GM19463 (cell line): ENCODE results near the gene PHYH.
A peak's percentile ranks its signal among the peaks of the same experiment; 100 is the strongest.
"Not testable (repeated sequence)": the region's sequence is repeated elsewhere in the genome, so short reads cannot be mapped to it uniquely, and the experiment has no call there.

Experiments
- ATAC-seq: cut with Tn5 transposase; IDR thresholded peaks from one replicate; pipeline ENCODE4 v1.9.1; 2021; ENCODE audit warnings: mild to moderate bottlenecking, moderate library complexity; ENCODE audit not compliant: unreplicated experiment

PHYH gene

DNA sequence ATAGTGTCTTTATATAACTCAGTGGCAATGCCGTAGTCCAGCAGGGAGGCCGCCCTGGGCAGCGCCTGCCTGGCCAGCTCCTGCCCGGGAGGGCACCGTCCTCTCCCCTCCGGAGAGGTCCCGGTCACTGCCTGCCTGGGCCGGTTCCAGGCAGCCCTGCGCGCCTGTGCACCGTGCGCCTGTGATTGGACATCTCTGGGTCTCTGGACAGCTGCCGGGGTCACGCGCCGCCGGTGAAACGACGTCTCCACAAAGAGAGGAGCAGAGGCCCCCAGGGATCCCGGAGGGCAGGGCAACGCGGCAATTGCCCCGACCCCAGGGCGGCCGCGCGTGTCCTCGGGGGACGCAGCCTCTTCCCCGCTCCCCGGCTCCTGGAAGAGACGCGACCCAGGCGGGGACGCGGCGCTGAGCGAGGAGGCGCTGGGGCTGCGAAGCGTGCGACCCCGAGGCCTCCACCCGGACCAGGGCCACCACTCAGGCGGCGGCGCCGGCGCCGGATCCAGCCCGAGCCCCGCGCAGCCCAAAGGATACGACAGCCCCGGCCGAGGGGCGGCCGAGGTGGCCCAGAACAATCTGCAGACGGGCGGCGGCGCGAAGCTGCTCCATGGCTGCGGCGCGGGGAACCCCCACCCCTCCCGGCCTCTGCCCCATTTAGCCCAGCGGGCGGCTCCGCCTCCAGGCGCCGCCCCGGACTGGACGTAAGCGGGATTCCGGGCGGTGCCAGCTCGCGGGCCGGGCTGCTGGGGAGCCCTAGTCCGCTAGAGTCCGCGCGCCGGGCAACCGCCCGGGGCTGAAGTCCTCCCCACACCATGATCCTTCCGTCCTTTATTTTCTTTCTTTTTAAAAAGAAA is at the start of gene PHYH:
TSS of gene PHYH (minus strand) at position 628 of the 851 bp plus-strand sequence. CDS start at position 606, 22 bp downstream.
- peak; percentile 78 for ATAC-seq

DNA sequence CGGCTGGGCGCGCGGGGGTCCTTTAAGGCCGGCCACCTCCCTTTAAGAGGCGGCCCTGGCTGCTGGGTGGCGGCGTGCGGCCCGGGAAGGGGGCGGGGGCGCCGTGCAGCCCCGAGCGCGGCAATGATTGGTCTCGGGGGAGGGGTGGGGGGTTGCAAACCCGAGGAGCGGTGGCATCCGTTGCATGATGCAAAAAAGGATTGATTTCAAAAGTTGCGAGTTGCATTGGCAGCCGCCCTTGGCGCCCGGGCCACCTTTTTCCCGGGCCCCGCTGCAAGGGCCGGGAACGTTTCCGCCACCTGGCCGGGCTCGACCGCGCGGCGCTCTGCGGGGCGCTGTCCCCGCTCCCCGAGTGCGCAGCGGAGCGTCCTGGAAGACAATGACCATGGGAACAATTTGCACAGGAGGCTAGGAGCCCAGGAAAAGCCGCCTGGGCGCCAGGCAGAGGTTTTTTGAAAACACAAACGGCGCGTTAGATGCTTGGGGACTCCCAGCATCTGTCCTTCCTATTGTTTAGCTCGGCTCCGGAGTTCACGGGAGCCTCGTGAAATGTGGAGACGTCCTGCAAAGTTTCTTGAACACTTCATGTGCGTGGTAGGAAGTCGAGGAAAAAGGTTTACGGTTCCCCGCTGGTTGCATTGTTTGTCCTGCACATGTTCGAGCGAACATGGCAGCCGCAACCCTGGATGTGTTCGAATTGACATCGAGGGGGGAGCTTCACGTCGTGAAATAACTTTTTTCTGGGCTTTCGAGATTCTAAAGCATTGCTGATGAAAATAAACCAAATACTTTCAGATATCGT is 48.6 kb upstream of the PHYH start, which contains the start of gene SEPHS1:
TSS of gene SEPHS1 (minus strand) at position 78 of the 802 bp plus-strand sequence. CDS start 3,343 bp downstream, outside the sequence.
- peak; percentile 58 for ATAC-seq

DNA sequence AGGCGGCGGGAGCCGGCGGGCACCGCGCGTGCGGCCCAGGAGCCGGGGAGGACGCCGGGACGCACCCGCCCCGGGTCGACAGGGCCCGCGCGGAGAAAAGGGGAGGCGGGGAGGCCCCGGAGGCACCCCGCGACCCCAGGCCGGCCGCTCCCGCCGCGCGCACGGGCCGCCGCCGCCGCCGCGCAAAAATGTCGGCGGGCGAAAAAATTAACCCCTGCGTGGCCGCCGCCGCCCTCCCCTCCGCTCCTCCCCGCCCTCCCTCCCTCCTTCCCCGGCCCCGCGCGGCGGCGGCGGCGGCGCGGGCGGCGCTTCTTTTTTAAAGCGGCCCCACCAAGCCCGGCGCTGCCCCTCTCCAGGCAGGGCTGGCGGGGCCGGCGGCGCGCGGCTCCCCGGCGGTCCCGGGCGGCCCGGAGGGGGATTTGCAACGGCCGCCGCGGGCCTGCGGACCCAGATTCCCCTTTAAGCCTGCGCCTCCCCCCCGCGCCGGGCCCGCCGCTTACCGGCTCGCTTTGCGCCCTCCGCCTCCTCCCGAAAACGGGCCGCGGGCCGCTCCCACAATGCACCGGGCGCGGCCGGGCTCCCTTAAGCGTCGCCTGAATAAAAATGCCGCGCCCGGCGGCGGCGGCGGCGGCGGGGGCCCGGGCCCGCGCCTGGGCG is 47.8 kb upstream of the PHYH start:
- ATAC-seq: peak; percentile 43

DNA sequence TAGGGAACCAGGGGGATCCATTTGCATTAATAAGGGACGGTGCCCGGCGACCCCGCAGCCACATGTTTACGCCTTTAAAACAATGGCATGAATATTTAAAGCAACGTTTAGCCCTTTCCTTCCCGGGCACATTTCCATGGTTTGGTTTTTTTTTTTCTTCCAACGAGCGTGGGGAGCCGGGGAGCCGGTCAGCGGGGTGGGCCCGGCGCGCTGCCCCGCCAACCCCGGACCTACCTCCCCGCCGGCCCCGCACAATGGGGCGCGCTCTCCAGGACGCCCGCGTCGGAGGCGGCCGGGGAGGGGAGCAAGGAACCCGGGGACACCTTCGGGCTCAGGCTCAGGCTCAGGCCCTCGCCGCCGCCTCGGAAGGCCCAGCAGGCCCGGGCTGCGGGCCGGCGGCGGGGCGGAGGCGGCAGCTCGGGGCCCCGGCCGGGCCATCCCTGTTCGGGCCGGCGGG is 47.2 kb upstream of the PHYH start:
- ATAC-seq: peak; percentile 18

DNA sequence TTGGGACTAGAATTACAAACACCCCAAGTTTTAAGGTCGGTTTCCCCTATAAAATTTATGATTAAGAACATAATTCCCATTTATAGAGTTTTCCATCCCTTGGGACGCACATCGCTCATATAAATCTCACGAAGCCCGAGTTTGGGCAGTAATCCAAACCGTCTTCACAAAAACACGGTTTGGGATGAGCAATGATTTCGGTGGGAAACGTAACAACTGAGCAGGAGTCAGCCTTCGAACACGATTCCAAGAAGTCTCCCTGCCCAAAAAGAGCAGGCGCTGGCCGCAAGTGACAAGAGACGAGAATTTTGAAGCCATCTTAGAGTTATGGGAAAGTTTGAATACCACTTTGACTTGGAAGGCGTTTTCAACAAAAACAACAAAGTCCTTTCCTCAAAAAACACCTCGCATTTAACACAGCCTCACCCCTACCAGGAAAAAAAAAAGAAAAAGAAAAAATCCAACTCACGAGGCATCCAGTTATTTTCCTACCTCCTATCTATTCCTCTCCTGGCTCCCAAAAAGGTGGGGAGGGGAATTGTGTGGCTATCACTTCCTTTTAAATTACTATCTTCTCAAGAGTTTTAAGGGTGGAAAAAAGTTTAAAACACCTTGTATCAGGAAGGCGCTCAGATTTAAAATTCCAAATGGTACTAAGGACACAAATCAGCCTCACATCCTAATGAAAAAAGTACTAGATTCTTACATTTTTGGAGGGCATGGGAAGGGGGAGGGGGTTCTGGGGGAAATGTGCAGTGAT is 46.6 kb upstream of the PHYH start:
- ATAC-seq: no peak

DNA sequence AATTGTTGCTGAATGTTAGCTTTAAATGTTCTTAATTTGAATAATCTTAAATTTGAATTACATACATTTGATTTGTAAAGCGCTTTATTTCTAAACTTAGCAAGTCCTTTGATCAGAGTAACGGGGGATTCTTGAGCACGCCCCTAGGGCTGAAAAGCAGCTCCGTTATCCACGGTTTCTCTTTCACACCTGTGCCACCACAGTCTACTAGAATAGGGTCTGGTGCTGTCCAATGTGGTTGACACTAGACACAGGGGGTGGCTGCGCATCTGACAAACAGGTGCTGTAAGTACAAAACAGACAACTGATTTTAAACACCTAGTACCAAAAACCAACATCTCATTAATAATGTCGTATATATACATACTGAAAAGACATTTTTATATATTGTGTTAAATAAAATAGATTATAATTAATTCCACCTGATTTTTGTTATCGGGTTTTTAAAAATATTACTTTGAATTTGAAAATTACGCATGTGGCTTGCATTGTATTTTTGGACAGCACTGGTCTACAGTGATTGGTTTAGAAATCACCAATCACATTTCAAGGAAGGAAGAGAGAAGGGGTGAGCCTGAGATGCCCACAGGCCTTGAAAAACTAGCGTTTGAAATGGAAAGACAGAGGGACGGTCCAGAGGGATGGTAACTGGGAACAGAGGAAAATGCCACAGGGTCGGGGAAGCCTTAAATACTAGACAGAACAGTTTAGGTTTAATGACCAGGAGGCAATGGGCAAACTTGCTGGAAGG is 40.9 kb upstream of the PHYH start:
- ATAC-seq: peak; percentile 95

DNA sequence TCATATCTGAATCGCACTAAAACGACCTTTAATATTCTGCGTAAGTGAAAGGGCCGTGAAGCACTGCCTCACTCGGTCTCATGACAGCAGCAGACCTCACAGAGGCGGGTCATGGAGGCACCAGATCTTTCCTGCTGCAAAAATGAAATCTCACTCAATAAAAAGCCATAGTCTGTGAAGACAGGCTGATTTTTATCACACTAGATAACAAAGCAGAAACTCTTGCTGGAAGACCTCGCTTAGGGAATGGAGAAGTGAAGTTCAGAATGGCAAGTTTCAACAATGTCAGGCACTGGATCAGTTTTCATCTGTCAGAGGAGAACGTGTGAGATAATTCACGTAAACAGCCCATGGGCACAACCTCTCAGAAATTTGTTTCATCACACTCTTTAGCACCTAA is 40.2 kb upstream of the PHYH start:
- ATAC-seq: no peak

DNA sequence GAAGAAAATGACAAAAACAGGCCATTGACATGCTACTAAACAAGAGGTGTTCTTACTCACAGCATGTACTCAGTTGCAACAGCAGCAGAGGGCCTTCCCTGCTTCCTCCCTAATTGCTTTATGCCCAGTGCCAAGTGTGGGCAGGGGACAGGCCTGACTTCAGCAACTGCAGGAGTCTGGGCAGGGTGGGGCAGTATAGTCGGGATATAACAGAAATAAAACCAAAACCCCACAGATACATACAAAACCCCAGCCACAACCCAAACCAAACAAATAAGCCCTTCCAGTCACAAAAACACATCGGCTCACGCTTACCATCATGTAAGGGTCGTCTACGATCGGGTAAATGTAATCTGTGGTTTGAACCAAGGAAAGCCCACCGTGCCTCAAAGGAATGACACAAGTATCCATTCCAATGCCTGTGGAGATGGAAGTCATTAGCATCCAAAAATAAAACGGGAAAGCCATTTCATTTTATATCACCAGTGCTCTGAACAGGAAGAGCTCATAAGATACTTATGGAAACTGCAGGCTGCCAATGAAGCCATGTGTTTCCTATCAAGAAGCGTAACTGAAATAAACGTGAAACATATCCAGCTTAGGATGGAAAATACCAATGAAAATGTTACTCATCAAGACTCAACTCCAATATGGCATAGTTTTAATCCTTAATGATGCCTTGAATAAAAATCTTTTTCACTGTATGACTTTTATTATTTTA is 38.7 kb upstream of the PHYH start:
- ATAC-seq: no peak

DNA sequence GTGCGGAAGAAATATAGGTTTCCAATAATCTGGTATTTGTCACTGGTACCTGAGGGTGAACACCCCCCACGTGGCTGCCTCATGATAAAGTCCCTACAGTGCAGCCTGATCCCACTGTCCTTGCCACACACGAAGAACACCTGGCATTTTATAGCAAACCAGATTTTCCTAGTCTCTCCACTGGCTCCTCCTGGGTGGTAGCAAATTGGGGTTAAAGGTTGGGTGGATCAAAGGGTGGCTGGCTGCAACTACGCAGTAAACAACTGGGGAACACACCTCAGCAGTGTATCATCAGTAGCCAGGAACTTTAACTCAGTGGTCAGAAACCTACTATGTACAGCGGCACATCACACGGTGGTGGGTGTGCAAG is 37.9 kb upstream of the PHYH start:
- no peak for ATAC-seq

DNA sequence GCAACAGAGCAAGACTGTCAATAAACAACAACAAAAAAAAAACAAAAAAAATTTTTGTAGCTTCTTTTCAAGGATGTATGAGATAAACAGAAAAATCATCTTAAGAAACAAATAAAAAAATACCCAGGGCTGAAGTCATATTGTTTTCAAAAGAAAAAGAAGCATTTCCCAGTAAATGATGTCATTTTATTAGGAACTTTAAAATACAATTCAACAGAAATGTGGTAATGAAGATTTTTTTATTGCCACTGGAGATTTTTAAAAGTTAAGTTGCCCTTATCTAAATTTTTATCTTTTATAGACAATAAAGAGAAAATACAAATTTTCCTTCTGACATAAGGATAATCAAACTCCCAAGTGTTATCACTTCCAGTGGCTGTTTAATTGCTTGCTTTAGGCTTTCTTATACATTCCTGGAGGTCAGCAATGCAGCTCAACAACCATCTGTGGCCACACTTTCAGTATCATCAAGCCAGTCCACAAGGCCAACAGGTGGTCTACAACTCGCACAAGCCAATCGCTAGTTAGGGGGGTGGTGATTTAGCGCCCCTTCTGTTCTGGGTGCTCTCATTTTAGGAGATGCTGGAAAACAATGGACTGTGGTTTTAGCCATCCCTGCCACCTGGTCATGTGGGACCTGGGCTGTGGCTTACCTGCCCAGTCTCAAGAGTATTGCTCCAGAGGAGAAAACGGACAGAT is 37.4 kb upstream of the PHYH start:
- ATAC-seq: no peak

DNA sequence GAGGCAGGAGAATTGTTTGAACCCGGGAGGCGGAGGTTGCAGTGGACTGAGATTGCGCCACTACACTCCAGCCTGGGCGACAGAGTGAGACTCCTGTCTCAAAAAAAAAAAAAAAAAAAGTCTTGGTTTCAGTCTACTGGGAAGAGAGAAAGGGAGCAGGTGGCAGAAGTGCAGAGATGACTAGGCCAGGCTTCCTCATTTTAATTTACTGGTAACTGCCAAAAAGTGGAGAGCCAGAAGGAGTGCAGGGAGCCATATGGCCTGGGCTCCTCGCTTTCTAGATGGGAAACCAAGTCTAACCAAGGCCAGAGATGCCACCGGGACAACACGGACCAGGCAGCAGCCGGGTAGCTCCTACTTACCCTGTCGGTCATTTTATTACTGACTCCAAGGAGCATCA is 36.0 kb upstream of the PHYH start:
- peak; percentile 49 for ATAC-seq

DNA sequence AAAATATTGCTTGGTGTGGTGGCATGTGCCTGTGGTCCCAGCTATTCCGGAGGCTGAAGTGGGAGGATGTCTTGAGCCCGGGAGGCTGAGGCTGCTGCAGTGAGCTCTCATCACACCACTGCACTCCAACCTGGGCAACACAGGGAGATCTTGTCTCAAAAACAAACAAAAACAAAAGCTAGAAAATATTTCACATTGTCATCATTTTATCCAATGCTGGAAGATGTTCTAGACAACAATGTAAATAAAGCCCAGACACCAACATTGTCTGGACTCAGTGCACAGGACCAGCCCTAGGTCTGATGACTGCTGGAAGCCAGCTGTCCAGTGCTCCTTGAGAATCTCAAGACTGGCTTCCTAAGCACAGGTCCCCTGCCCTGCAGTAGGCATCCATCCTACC is 34.7 kb upstream of the PHYH start:
- no peak for ATAC-seq

DNA sequence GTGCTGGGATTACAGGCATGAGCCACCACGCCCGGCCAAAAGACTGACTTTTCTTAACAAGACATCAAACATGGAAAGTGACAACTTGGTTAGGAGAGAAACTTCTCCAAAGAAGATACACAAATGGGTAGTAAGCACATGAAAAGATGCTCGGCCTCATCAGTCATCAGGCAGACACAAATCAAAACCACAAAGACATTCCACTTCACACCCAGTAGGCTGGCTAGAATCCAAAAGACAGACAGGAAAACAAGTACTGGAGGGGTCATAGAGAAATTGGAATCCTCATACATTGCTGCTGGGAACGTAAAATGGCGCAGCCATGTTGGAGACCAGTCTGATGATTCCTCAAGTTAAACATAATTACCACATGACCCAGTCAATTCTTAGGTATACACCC is 31.8 kb upstream of the PHYH start:
- ATAC-seq: no peak

DNA sequence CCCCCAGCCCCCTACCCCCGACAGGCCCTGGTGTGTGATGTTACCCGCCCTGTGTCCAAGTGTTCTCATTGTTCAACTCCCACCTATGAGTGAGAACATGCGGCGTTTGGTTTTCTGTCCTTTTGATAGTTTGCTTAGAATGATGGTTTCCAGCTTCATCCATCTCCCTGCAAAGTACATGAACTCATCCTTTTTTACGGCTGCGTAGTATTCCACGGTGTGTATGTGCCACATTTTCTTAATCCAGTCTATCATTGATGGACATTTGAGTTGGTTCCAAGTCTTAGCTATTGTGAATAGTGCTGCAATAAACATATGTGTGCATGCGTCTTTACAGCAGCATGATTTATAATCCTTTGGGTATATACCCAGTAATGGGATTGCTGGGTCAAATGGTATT is 31.1 kb upstream of the PHYH start:
- not testable (repeated sequence) for ATAC-seq

DNA sequence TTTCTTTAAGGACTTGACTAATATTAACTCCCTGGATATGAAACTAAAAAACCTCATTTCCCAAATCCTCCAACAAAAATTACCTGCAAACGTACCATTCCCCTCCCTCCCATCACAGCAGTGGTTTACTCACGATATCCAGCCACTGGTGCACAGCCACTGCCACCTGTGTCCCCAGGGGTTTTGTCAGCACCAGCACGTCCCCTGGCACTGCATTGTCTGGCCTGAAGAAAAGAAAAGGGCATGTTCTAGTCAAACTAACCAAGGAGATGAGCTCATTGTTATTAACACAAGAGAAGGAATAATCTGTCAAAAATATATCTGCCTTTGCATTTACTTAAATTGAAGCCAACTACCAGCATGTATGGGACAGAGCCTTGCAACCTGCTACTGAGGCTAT is 29.7 kb upstream of the PHYH start:
- ATAC-seq: no peak

DNA sequence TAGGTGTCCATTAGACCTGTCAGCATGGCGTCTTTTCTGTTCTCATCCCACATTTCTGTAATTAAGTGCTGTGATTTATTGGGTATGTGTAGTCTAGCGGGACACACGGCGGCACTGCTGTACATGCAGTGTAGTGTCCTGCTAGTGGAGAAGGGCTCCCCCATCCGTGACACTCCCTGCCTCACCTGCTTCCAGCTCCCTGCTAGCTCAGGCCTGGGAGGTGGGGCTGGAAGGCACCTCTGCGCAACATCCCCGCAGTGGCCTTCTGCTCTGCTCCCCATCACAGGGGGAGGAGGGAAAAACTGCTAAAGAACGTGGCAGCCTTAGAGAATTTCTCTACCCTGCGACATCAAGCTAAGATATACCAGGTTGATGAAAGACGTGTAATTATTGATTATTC is 28.7 kb upstream of the PHYH start:
- ATAC-seq: no peak

DNA sequence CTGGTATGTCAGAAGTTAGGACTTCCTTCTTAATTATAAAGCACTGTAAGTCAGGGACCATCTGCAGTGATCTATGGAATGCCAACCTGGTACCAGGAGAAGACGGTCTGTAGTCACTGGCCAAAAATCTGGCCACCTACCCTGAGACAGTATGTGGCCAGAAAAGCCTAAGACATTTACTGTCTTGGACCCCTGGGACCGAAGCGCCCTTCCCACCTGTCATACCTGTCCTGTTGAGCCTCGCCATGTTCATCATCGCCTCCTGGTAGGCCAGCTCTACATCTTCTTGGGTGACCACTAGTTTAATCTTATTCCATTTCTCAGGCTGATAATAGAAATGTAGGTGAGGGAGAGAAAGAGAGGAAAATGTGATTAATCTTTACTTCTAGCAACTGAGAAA is 28.3 kb upstream of the PHYH start:
- no peak for ATAC-seq

DNA sequence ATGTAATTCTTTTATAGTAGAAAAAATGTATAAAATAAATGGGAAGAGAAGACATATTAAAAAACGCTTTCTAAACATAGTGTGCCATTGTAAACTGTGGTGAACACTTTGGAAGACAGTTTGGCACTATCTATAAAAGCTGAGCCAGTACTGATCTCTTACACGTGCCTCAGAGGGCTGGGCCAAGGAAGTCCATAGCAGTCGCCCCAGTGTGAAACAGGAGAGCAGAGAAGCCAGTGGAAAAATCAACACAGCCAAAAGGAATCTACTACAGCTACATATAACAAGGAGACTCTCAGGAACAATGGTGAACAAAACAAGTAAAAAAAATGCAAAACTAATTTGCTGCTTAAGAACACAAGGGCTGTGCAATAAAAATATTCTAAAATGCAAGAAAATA is 27.7 kb upstream of the PHYH start:
- no peak for ATAC-seq
